Thyroid gland (tissue), 4 donors: ENCODE data around the gene URB1.

Experiments
- POLR2A ChIP-seq, 2 donors: fragments of 450-650 bp; IDR thresholded peaks; one replicate each; pipeline ENCODE4 v1.6.1; 2017; ENCODE audit warnings: antibody characterized with exemption in 2 of 2, mild to moderate bottlenecking in 2 of 2, moderate library complexity in 1 of 2
- TF ChIP-seq, protein P1 (sequence below), 6 experiments: fragments of 200-600 bp in 3 of 6; fragments of 450-650 bp in 3 of 6; sonication (generic) in 3 of 6; IDR thresholded peaks; one replicate each; pipeline ENCODE4 v1.5.1; 2016 to 2019; ENCODE audit warnings: antibody characterized with exemption in 6 of 6, mild to moderate bottlenecking in 2 of 6, inconsistent platforms in 1 of 6, moderate library complexity in 1 of 6

DNA sequence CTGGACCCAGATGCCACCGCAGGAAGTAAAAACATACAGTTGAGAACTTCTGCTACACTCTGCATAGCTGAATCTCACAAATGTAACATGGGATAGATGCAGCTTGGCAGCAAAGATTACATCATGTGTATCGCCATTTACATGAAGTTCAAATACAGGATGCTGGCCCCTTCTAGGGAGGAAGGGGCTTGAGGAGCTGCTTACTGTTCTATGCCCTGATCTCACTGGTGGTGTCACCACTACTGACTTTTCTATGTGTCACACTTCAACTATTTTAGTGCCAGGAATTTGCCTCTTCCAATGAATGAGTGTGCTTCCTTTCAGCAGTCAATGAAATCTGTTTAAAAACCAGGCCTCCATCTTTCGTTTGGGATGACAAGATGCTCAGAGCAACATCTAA is 63.0 kb downstream of the URB1 start:
- TF ChIP-seq, protein P1, sequence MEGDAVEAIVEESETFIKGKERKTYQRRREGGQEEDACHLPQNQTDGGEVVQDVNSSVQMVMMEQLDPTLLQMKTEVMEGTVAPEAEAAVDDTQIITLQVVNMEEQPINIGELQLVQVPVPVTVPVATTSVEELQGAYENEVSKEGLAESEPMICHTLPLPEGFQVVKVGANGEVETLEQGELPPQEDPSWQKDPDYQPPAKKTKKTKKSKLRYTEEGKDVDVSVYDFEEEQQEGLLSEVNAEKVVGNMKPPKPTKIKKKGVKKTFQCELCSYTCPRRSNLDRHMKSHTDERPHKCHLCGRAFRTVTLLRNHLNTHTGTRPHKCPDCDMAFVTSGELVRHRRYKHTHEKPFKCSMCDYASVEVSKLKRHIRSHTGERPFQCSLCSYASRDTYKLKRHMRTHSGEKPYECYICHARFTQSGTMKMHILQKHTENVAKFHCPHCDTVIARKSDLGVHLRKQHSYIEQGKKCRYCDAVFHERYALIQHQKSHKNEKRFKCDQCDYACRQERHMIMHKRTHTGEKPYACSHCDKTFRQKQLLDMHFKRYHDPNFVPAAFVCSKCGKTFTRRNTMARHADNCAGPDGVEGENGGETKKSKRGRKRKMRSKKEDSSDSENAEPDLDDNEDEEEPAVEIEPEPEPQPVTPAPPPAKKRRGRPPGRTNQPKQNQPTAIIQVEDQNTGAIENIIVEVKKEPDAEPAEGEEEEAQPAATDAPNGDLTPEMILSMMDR (IDR thresholded peaks at IDR 0.05): no peak
- no peak for TF ChIP-seq POLR2A (IDR thresholded peaks at IDR 0.05)
